K562 (cell line): ENCODE results near the gene AMIGO1. TPM values are rescaled to one million over a fixed set of nuclear protein-coding genes. Genes with fewer than 3 reads are reported as not detected.

Experiments used
- ATAC-seq: fragments of 200-7000 bp; cut with Tn5 transposase; 3 replicates; pipeline ENCODE4 v1.9.1; 2020; ENCODE audit warnings: moderate library complexity
- BruUV-seq: library from RNA; stranded (reverse); fragments of 400-500 nt; replicated peaks from 2 replicates; lab custom pipeline; 2021; lab: Mats Ljungman, UMichigan
- CTCF ChIA-PET: fragments of 300-600 bp; formaldehyde crosslinking; extraction: SDS; loops from one replicate; lab custom pipeline; 2021; ENCODE audit warnings: low intra/inter-chr PET ratio; lab: Yijun Ruan, JAX
- POLR2A ChIA-PET: fragments of 300-600, 350-650 bp; sonication (Branson Sonifier 250); formaldehyde crosslinking; extraction: SDS; loops from one replicate; lab custom pipeline; 2021; ENCODE audit warnings: antibody characterized with exemption, inconsistent platforms; lab: Yijun Ruan, JAX
- DNase-seq, 4 experiments: peaks; one replicate each; pipeline versions ENCODE4 v3.0.0 to v3.0.0-alpha.2; 2011 to 2018; ENCODE audit warnings: low spot score in 3 of 4, mixed read lengths in 3 of 4; ENCODE audit errors: extremely low read depth in 1 of 4
- FAIRE-seq: peaks from 2 replicates; lab custom pipeline; 2011; peaks lifted over from hg19 to GRCh38; lab: Jason Lieb, UNC
- H2AFZ ChIP-seq: 2 replicates; pipeline ENCODE4 v1.6.0; 2011; ENCODE audit warnings: low read depth, low read length, control low read depth, inconsistent platforms
- H3K27ac ChIP-seq: fragments of 200-600 bp; 3 replicates; pipeline ENCODE4 v1.8.0; 2011; ENCODE audit warnings: low read depth, mild to moderate bottlenecking, control low read depth, inconsistent platforms, low read length, moderate library complexity, mixed read lengths; ENCODE audit errors: extremely low read depth
- H3K27me3 ChIP-seq, 2 experiments: fragments of 300-600 bp in 1 of 2; 2 replicates in 1 of 2; 3 replicates in 1 of 2; pipeline versions ENCODE4 v1.6.0 to v1.8.0; 2011; ENCODE audit warnings: inconsistent platforms in 2 of 2, low read length in 2 of 2, mild to moderate bottlenecking in 1 of 2, mixed read lengths in 1 of 2, moderate library complexity in 1 of 2; ENCODE audit not compliant: control insufficient read depth in 2 of 2, insufficient read depth in 2 of 2
- H3K36me3 ChIP-seq: fragments of 300-600 bp; 3 replicates; pipeline ENCODE4 v1.8.0; 2011; ENCODE audit warnings: mild to moderate bottlenecking, low read length, inconsistent platforms; ENCODE audit not compliant: control insufficient read depth, insufficient read depth
- H3K4me1 ChIP-seq, 2 experiments: fragments of 200-600 bp in 1 of 2; replicated peaks in 1 of 2; 2 replicates in 1 of 2; 3 replicates in 1 of 2; pipeline versions ENCODE4 v1.5.1 to v1.8.0; 2011; ENCODE audit warnings: inconsistent platforms in 2 of 2, low read length in 2 of 2, mild to moderate bottlenecking in 1 of 2, mixed read lengths in 1 of 2, moderate library complexity in 1 of 2; ENCODE audit not compliant: control insufficient read depth in 2 of 2, insufficient read depth in 2 of 2
- H3K4me2 ChIP-seq: 2 replicates; pipeline ENCODE4 v1.6.1; 2011; ENCODE audit warnings: low read length, control low read depth, inconsistent platforms, mixed read lengths; ENCODE audit not compliant: insufficient read depth
- H3K4me3 ChIP-seq: fragments of 200-600 bp; sonication (generic), shearing (Covaris generic); 2 replicates; pipeline ENCODE4 v1.5.1; 2016; ENCODE audit warnings: control low read depth, inconsistent platforms
- H3K79me2 ChIP-seq: fragments of 200-600 bp; 3 replicates; pipeline ENCODE4 v1.8.0; 2011; ENCODE audit warnings: low read length, inconsistent platforms; ENCODE audit not compliant: control insufficient read depth, insufficient read depth
- H3K9ac ChIP-seq, 2 experiments: 2 replicates each; pipeline versions ENCODE4 v1.6.0 to v1.6.1; 2011; ENCODE audit warnings: low read depth in 2 of 2, low read length in 2 of 2, control low read depth in 1 of 2, inconsistent platforms in 1 of 2, mild to moderate bottlenecking in 1 of 2, mixed read lengths in 1 of 2; ENCODE audit not compliant: insufficient read depth in 1 of 2
- H3K9me1 ChIP-seq: one replicate; pipeline ENCODE4 v1.6.0; 2011; ENCODE audit warnings: inconsistent platforms, mild to moderate bottlenecking, low read length, moderate library complexity; ENCODE audit not compliant: control insufficient read depth, insufficient read depth
- H3K9me3 ChIP-seq: replicated peaks from 2 replicates; pipeline ENCODE4 v1.5.1; 2011; ENCODE audit warnings: low read depth, low read length, inconsistent platforms; ENCODE audit not compliant: control insufficient read depth, insufficient read depth
- H4K20me1 ChIP-seq: replicated peaks from 2 replicates; pipeline ENCODE4 v1.6.1; 2011; ENCODE audit warnings: low read length, inconsistent platforms, mixed read lengths; ENCODE audit not compliant: control insufficient read depth, insufficient read depth
- CHD7 ChIP-seq: fragments of 200-600 bp; sonication (generic); IDR thresholded peaks from one replicate; pipeline ENCODE4 v1.6.1; 2012; ENCODE audit warnings: mild to moderate bottlenecking, low read depth, low read length, inconsistent platforms
- DACH1 ChIP-seq: fragments of 450-650 bp; IDR thresholded peaks from 2 replicates; pipeline ENCODE4 v1.6.1; 2018; ENCODE audit not compliant: partially characterized antibody
- EP300 ChIP-seq: IDR thresholded peaks from 2 replicates; pipeline ENCODE4 v1.6.1; 2012; ENCODE audit warnings: low read length, improper control_type of control experiment
- FOXJ2 ChIP-seq: fragments of 200-800 bp; sonication (Bioruptor generic); IDR thresholded peaks from 2 replicates; pipeline ENCODE4 v1.6.1; 2016; ENCODE audit warnings: missing genetic modification characterization, missing compliant biosample characterization
- HDAC1 ChIP-seq, 2 experiments: fragments of 450-650 bp; IDR thresholded peaks; 2 replicates each; pipeline ENCODE4 v1.6.1; 2016 to 2017; ENCODE audit warnings: inconsistent platforms in 1 of 2, mild to moderate bottlenecking in 1 of 2, moderate library complexity in 1 of 2
- HDAC6 ChIP-seq: IDR thresholded peaks from 2 replicates; pipeline ENCODE4 v1.6.1; 2012; ENCODE audit warnings: low read depth, mild to moderate bottlenecking, control low read depth, inconsistent platforms, low read length, moderate library complexity
- HIVEP1 ChIP-seq: fragments of 250-450 bp; sonication (Bioruptor Pico); IDR thresholded peaks from 2 replicates; pipeline ENCODE4 v1.4.0; 2020; ENCODE audit warnings: mild to moderate bottlenecking
- HLTF ChIP-seq: fragments of 450-650 bp; IDR thresholded peaks from 2 replicates; pipeline ENCODE4 v1.6.1; 2016
- NELFE ChIP-seq: IDR thresholded peaks from 2 replicates; pipeline ENCODE4 v1.6.1; 2011; ENCODE audit warnings: mild to moderate bottlenecking; ENCODE audit not compliant: insufficient read depth, insufficient read length
- NR2C2 ChIP-seq, 2 experiments: fragments of 200-800 bp in 1 of 2; sonication (Bioruptor generic) in 1 of 2; sonication (generic) in 1 of 2; formaldehyde crosslinking in 1 of 2; IDR thresholded peaks; 2 replicates each; pipeline versions ENCODE4 v1.6.1 to v1.8.0; 2016 to 2022; ENCODE audit warnings: mild to moderate bottlenecking in 1 of 2, missing compliant biosample characterization in 1 of 2, missing genetic modification characterization in 1 of 2, missing genetic modification reagents in 1 of 2
- ZNF695 ChIP-seq: fragments of 450-650 bp; formaldehyde crosslinking; IDR thresholded peaks from 2 replicates; pipeline ENCODE4 v1.4.0; 2020; ENCODE audit warnings: mild to moderate bottlenecking, moderate library complexity
- WGBS: fragments of 100-300 bp; shearing (Covaris generic); methylation state at CpG from one replicate; pipeline ENCODE4 v1.1.6; 2016; ENCODE audit warnings: low coverage, mixed read lengths; ENCODE audit not compliant: insufficient coverage; ENCODE audit errors: missing lambda C conversion rate; 5-methylcytosine and 5-hydroxymethylcytosine counted together
- in situ Hi-C: fragments of 300-500 bp; cut with MboI; formaldehyde crosslinking; loops from 4 replicates; pipeline ENCODE4 v1.15.0; 2018; ENCODE audit warnings: inconsistent platforms, mixed read lengths
- intact Hi-C: fragments of 100-400 bp; cut with micrococcal nuclease; formaldehyde crosslinking; loops from 2 replicates; pipeline ENCODE4 v1.14.2; 2022
- polyA plus RNA-seq, 8 experiments: library from polyadenylated mRNA; depleted of rRNA in 4 of 8; stranded (reverse) in 5 of 8; unstranded in 3 of 8; fragments of >200 nt; fragmentation: Nextera tagmentation in 2 of 8; fragmentation: Illumina TruSeq in 1 of 8; extraction: Ambion mirVana in 2 of 8; extraction: Trizol in 1 of 8; gene quantifications; 2 replicates each; pipeline versions ENCODE4 v1.2.1 to v1.2.3, GENCODE V29; 2011 to 2014; ENCODE audit warnings: inconsistent platforms in 1 of 8, missing spikeins in 1 of 8
- total RNA-seq, 7 experiments: library from RNA; depleted of rRNA in 6 of 7; stranded (reverse); fragments of >200 nt in 6 of 7; fragmentation: Illumina TruSeq in 2 of 7; extraction: Trizol in 2 of 7; gene quantifications; 2 replicates each; pipeline versions ENCODE4 v1.2.1 to v1.2.3, GENCODE V29; 2011 to 2021; ENCODE audit warnings: low replicate concordance in 1 of 7

AMIGO1 gene
- total and polyA plus RNA-seq, 9 of the 15 experiments (the other 6 are each of a cell fraction or from before 2014, with no cell fraction given), result 0.24 to 1.0 (median 0.54) TPM

- Histone ChIP-seq H3K4me2 (no peak overlapping the region), H3K36me3 (no peaks in the 10 kb centered on the region), H3K4me1 (peaks cover 9 to 14% of the 10 kb centered on the region in 2 experiments; a peak in 4 of 5 replicates), H3K27me3 (peaks cover 15 to 27% of the 10 kb centered on the region in 2 experiments), H3K27ac (no peak overlapping the region), H3K4me3 (no peak overlapping the region), H2AFZ (0 out of 2 replicates have a peak overlapping the region, but pooled peaks have one; percentile 11), H3K79me2 (no peaks in the 10 kb centered on the region), H3K9me1 (no peaks in the 10 kb centered on the region), H3K9ac (peak overlapping the region in 1 of 2 experiments; percentile 61; a peak in 2 of 4 replicates), H4K20me1 (no peaks in the 10 kb centered on the region), H3K9me3 (no peaks in the 10 kb centered on the region)
- CTCF ChIA-PET, result interaction anchor here (4.9 to 5.3 kb wide), 2 partner anchors 30 to 38 kb away, joined by 84 to 131 read pairs; partner anchors contain the start of gene CYB561D1
- no TSS peak for BruUV-seq
- POLR2A ChIA-PET, result interaction anchor here (0.6 to 4.9 kb wide), 11 partner anchors 10 to 315 kb away, joined by 3 to 21 read pairs (median 9); partner anchors contain the start of genes ATXN7L2 and GNAI3
- DNase-seq (no peak), ATAC-seq (no peak), FAIRE-seq (no peak)
- intact Hi-C loops (loop anchor here (5.0 to 10.0 kb wide), 2 partner anchors 108 to 415 kb away; partner anchors contain the start of gene ELAPOR1), in situ Hi-C loops (loop anchor here (5.0 kb wide), 2 partner anchors 33 to 268 kb away; no protein-coding TSS in a partner anchor)
- WGBS, result 46% methylated on average over 8 of the region's 8 CpGs
- TF ChIP-seq FOXJ2 (tag) (no peak), ZNF695 (CRISPR knock-in tag) (no peak), HLTF (no peak), HIVEP1 (CRISPR knock-in tag) (no peak), HDAC1 (IDR thresholded peaks at IDR 0.05) (no peak), HDAC6 (no peak), CHD7 (no peak), NELFE (no peak), NR2C2 (CRISPR knock-in tag; IDR thresholded peaks at IDR 0.05) (no peak), NR2C2 (tag; IDR thresholded peaks at IDR 0.05) (no peak), DACH1 (no peak), EP300 (no peak)
Observed at GRCh38 chr1:109529881-109530456, 20.4 kb upstream of the AMIGO1 start.
